IMR-90 (cell line): Measurements from ENCODE around the gene TTC21B.

Experiments
- BHLHE40 ChIP-seq: fragments of 150-350 bp; IDR thresholded peaks from 2 replicates; pipeline ENCODE4 v1.6.1; 2016; ENCODE audit warnings: mild to moderate bottlenecking, low read depth, low read length
- MAFK ChIP-seq: IDR thresholded peaks from 2 replicates; pipeline ENCODE4 v1.6.1; 2012; ENCODE audit warnings: low read depth, low read length, improper control_type of control experiment
- MXI1 ChIP-seq: IDR thresholded peaks from 2 replicates; pipeline ENCODE4 v1.6.1; 2012; ENCODE audit warnings: low read depth, mild to moderate bottlenecking, low read length, moderate library complexity, borderline replicate concordance
- NFE2L2 ChIP-seq: fragments of 150-350 bp; IDR thresholded peaks from 2 replicates; pipeline ENCODE4 v1.6.1; 2016; ENCODE audit warnings: low read depth, mild to moderate bottlenecking, low read length

DNA sequence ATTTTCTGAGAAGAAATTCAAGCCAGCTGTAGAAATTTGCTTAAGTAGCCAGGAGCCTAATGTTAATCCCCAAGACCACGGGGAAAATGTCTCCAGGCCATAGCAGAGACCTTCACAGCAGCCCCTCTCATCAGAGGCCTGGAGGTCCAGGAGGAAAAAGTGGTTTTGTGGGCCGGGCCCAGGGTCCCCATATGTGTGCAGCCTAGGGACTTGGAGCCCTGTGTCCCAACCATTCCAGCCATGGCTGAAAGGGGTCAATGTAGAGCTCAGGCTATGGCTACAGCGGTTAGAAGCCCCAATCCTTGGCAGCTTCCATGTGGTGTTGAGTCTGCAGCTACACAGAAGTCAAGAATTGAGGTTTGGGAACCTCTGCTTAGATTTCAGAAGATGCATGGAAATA, 14.2 kb upstream of the TTC21B start:
- TF ChIP-seq NFE2L2 (no peak), MAFK (no peak), BHLHE40 (no peak), MXI1 (no peak)
